PC-9 (cell line): Measurements from ENCODE around the gene KDM4C. TPM values are rescaled to one million over a fixed set of nuclear protein-coding genes. Genes with fewer than 3 reads are reported as not detected.

Source experiments
- BruUV-seq: library from RNA; stranded (reverse); fragments of 400-500 nt; replicated peaks from 2 replicates; lab custom pipeline; 2021; lab: Mats Ljungman, UMichigan
- CTCF ChIA-PET: fragments of 300-600 bp; sonication (Branson Sonifier 250); formaldehyde crosslinking; loops from one replicate; lab custom pipeline; 2022; ENCODE audit warnings: antibody characterized with exemption; lab: Charles Lee
- POLR2A ChIA-PET: fragments of 300-600 bp; sonication (Branson Sonifier 250); formaldehyde crosslinking; loops from one replicate; lab custom pipeline; 2022; ENCODE audit warnings: antibody characterized with exemption; ENCODE audit not compliant: unreplicated experiment; lab: Charles Lee
- DNase-seq, 2 experiments: peaks; one replicate each; pipeline versions ENCODE4 v3.0.0 to v3.0.0-alpha.2; 2015 to 2022; ENCODE audit warnings: mixed read lengths in 1 of 2
- H2AFZ ChIP-seq: fragments of 200-600 bp; sonication (generic); 2 replicates; pipeline ENCODE4 v1.8.1; 2017; ENCODE audit warnings: antibody characterized with exemption
- H3F3A ChIP-seq: fragments of 200-600 bp; sonication (generic); 2 replicates; pipeline ENCODE4 v1.8.1; 2017; ENCODE audit warnings: antibody characterized with exemption, mild to moderate bottlenecking, low read depth; ENCODE audit not compliant: insufficient read depth
- H3K27ac ChIP-seq: fragments of 200-600 bp; sonication (generic); 2 replicates; pipeline ENCODE4 v1.6.1; 2016; ENCODE audit warnings: mixed run types
- H3K27me3 ChIP-seq: fragments of 200-600 bp; sonication (generic); 2 replicates; pipeline ENCODE4 v1.6.1; 2016; ENCODE audit warnings: low read depth, mixed run types; ENCODE audit not compliant: insufficient read depth
- H3K36me3 ChIP-seq: fragments of 200-600 bp; sonication (generic); 2 replicates; pipeline ENCODE4 v1.6.1; 2016; ENCODE audit warnings: low read depth, mixed run types
- H3K4me1 ChIP-seq: fragments of 200-600 bp; sonication (generic); replicated peaks from 2 replicates; pipeline ENCODE4 v1.6.1; 2016; ENCODE audit warnings: mixed run types; ENCODE audit not compliant: insufficient read depth
- H3K4me2 ChIP-seq: fragments of 200-600 bp; sonication (generic); 2 replicates; pipeline ENCODE4 v1.6.1; 2017; ENCODE audit warnings: mixed run types
- H3K4me3 ChIP-seq: fragments of 200-600 bp; sonication (generic); 2 replicates; pipeline ENCODE4 v1.6.1; 2016; ENCODE audit warnings: mixed run types
- H3K79me2 ChIP-seq: fragments of 200-600 bp; sonication (generic); 2 replicates; pipeline ENCODE4 v1.6.1; 2017; ENCODE audit warnings: low read depth, mixed run types
- H3K9me2 ChIP-seq: fragments of 200-600 bp; sonication (generic); 2 replicates; pipeline ENCODE4 v1.8.1; 2017; ENCODE audit warnings: mild to moderate bottlenecking; ENCODE audit not compliant: insufficient read depth
- H3K9me3 ChIP-seq: fragments of 200-600 bp; sonication (generic); 2 replicates; pipeline ENCODE4 v1.8.1; 2016; ENCODE audit warnings: low read depth; ENCODE audit not compliant: insufficient read depth
- H4K20me1 ChIP-seq: fragments of 200-600 bp; sonication (generic); 2 replicates; pipeline ENCODE4 v1.8.1; 2017; ENCODE audit not compliant: insufficient read depth
- CTCF ChIP-seq: fragments of 200-600 bp; sonication (generic); conservative IDR thresholded peaks from 2 replicates; pipeline ENCODE4 v1.6.1; 2017; ENCODE audit warnings: mixed run types, antibody characterized with exemption, mild to moderate bottlenecking, moderate library complexity
- EZH2 ChIP-seq: fragments of 200-600 bp; sonication (generic); IDR thresholded peaks from 2 replicates; pipeline ENCODE4 v1.8.0; 2017; ENCODE audit warnings: antibody characterized with exemption, low read depth
- intact Hi-C: fragments of 100-400 bp; cut with micrococcal nuclease; formaldehyde crosslinking; loops from one replicate; pipeline ENCODE4 v1.10.0; 2022; ENCODE audit not compliant: unreplicated experiment
- total RNA-seq: library from RNA; stranded (reverse); gene quantifications from 2 replicates; pipeline ENCODE4 v1.2.3, GENCODE V29; 2021

KDM4C gene
- total RNA-seq, 1 experiment from 2014 or later: 12.9 TPM

GRCh38 chr9:7003861-7004260 is 246.1 kb downstream of the KDM4C start:
- no peaks in the 10 kb centered on the region for H3K4me1 ChIP-seq
- H3K9me2 ChIP-seq: no peaks in the 10 kb centered on the region
- intact Hi-C loops: no loop called here
- no peaks in the 10 kb centered on the region for H3K36me3 ChIP-seq
- TF ChIP-seq EZH2 (no peak), CTCF (no peak)
- no peak overlapping the region for H3K27ac ChIP-seq
- DNase-seq: no peak
- CTCF ChIA-PET: no interaction called here
- H3K9me3 ChIP-seq: no peaks in the 10 kb centered on the region
- H3F3A ChIP-seq: no peaks in the 10 kb centered on the region
- H3K4me3 ChIP-seq: no peak overlapping the region
- no peaks in the 10 kb centered on the region for H3K79me2 ChIP-seq
- H3K4me2 ChIP-seq: no peak overlapping the region
- no peaks in the 10 kb centered on the region for H3K27me3 ChIP-seq
- BruUV-seq: no TSS peak
- POLR2A ChIA-PET: no interaction called here
- H4K20me1 ChIP-seq: no peaks in the 10 kb centered on the region
- H2AFZ ChIP-seq: no peak overlapping the region

- H3K36me3 ChIP-seq: no peaks in the 10 kb centered on the region
- no peak overlapping the region for H3K27ac ChIP-seq
- no peaks in the 10 kb centered on the region for H3K4me1 ChIP-seq
- POLR2A ChIA-PET: interaction anchor here (0.6 kb wide), 1 partner anchor 114 kb away, joined by 3 read pairs; no protein-coding TSS in a partner anchor
- no peak overlapping the region for H3K4me3 ChIP-seq
- TF ChIP-seq EZH2: no peak
- no peak for TF ChIP-seq CTCF
- H4K20me1 ChIP-seq: no peaks in the 10 kb centered on the region
- H3F3A ChIP-seq: no peaks in the 10 kb centered on the region
- no peaks in the 10 kb centered on the region for H3K79me2 ChIP-seq
- DNase-seq: no peak
- no peaks in the 10 kb centered on the region for H3K9me2 ChIP-seq
- no TSS peak for BruUV-seq
- no peak overlapping the region for H3K4me2 ChIP-seq
- CTCF ChIA-PET: no interaction called here
- H3K27me3 ChIP-seq: no peaks in the 10 kb centered on the region
- intact Hi-C loops: no loop called here
- H3K9me3 ChIP-seq: no peaks in the 10 kb centered on the region
- no peak overlapping the region for H2AFZ ChIP-seq
Measured at GRCh38 chr9:7006417-7006816, 248.6 kb downstream of the KDM4C start.

- H3K4me3 ChIP-seq: no peak overlapping the region
- no peaks in the 10 kb centered on the region for H3K4me1 ChIP-seq
Measured at GRCh38 chr9:7008411-7008810, 250.6 kb downstream of the KDM4C start.

More at GRCh38 chr9:7008411-7008810, 250.6 kb downstream of the KDM4C start:
- intact Hi-C loops: no loop called here
- TF ChIP-seq CTCF: no peak
- TF ChIP-seq EZH2: no peak
- no peak overlapping the region for H3K27ac ChIP-seq
- ChIA-PET CTCF (no interaction called here), POLR2A (no interaction called here)
- H3K79me2 ChIP-seq: no peaks in the 10 kb centered on the region
- no peak for DNase-seq
- H3K9me2 ChIP-seq: no peaks in the 10 kb centered on the region
- no peaks in the 10 kb centered on the region for H3K36me3 ChIP-seq
- H4K20me1 ChIP-seq: no peaks in the 10 kb centered on the region
- H2AFZ ChIP-seq: no peak overlapping the region
- H3K9me3 ChIP-seq: no peaks in the 10 kb centered on the region
- H3K27me3 ChIP-seq: no peaks in the 10 kb centered on the region
- no TSS peak for BruUV-seq
- H3F3A ChIP-seq: no peaks in the 10 kb centered on the region
- no peak overlapping the region for H3K4me2 ChIP-seq
